Cortex of kidney (tissue), 1 donor: Measurements from ENCODE around the gene SOX9.
"Not testable (repeated sequence)": the region's sequence is repeated elsewhere in the genome, so short reads cannot be mapped to it uniquely, and the experiment has no call there.

Experiments used
- DNase-seq: peaks from one replicate; lab custom pipeline; 2025; lab: John Stamatoyannopoulos, UW

Gene SOX9

GRCh38 chr17:72126575-72127486 lies 6.0 kb downstream of the SOX9 start:
- no peak for DNase-seq

GRCh38 chr17:72128039-72128438 lies 7.2 kb downstream of the SOX9 start:
- no peak for DNase-seq

GRCh38 chr17:72134608-72135394 lies 14.0 kb downstream of the SOX9 start:
- DNase-seq = no peak

GRCh38 chr17:72135546-72136325 lies 14.9 kb downstream of the SOX9 start:
- DNase-seq = no peak

- DNase-seq = no peak
These were observed 15.9 kb downstream of the SOX9 start for GRCh38 chr17:72136692-72137091.

GRCh38 chr17:72137161-72137560 lies 16.3 kb downstream of the SOX9 start:
- no peak for DNase-seq

- no peak for DNase-seq
These were observed 18.4 kb downstream of the SOX9 start for GRCh38 chr17:72139212-72139611.

- no peak for DNase-seq
These were observed 20.5 kb downstream of the SOX9 start for GRCh38 chr17:72141336-72141735.

- not testable (repeated sequence) for DNase-seq
These were observed 21.3 kb downstream of the SOX9 start for GRCh38 chr17:72142097-72142496.

- no peak for DNase-seq
These were observed 21.8 kb downstream of the SOX9 start for GRCh38 chr17:72142614-72143013.

GRCh38 chr17:72143245-72143644 lies 22.4 kb downstream of the SOX9 start:
- DNase-seq = no peak

- no peak for DNase-seq
These were observed 23.3 kb downstream of the SOX9 start for GRCh38 chr17:72144101-72144500.

GRCh38 chr17:72145562-72145961 lies 24.7 kb downstream of the SOX9 start:
- DNase-seq = no peak

GRCh38 chr17:72145962-72146361 lies 25.1 kb downstream of the SOX9 start:
- DNase-seq = no peak

GRCh38 chr17:72146371-72146770 lies 25.6 kb downstream of the SOX9 start:
- DNase-seq = no peak

GRCh38 chr17:72150632-72151460 lies 30.0 kb downstream of the SOX9 start:
- no peak for DNase-seq

GRCh38 chr17:72151565-72152386 lies 31.0 kb downstream of the SOX9 start:
- no peak for DNase-seq

GRCh38 chr17:72152387-72152929 lies 31.6 kb downstream of the SOX9 start:
- no peak for DNase-seq

GRCh38 chr17:72158895-72159885 lies 38.4 kb downstream of the SOX9 start:
- DNase-seq = no peak
